Panc1 (cell line): ENCODE results near the gene GADL1. TPM values are rescaled to one million over a fixed set of nuclear protein-coding genes. Genes with fewer than 3 reads are reported as not detected.

Source experiments
- ATAC-seq: fragments of 200-7000 bp; cut with Tn5 transposase; 2 replicates; pipeline ENCODE4 v1.9.1; 2020; ENCODE audit warnings: mild to moderate bottlenecking, moderate library complexity
- BruUV-seq: library from RNA; stranded (reverse); fragments of 400-500 nt; replicated peaks from 2 replicates; lab custom pipeline; 2021; lab: Mats Ljungman, UMichigan
- CTCF ChIA-PET: fragments of 300-600 bp; sonication (Branson Sonifier 250); formaldehyde crosslinking; loops from one replicate; lab custom pipeline; 2022; ENCODE audit warnings: antibody characterized with exemption; lab: Charles Lee
- POLR2A ChIA-PET: fragments of 300-600 bp; sonication (Branson Sonifier 250); formaldehyde crosslinking; loops from one replicate; lab custom pipeline; 2022; ENCODE audit warnings: antibody characterized with exemption; lab: Charles Lee
- DNase-seq: peaks from one replicate; pipeline ENCODE4 v3.0.0-alpha.2; 2010; ENCODE audit warnings: low read depth, low spot score
- H3K27ac ChIP-seq: 2 replicates; pipeline ENCODE4 v1.5.1; 2011; ENCODE audit warnings: mild to moderate bottlenecking, low read length, inconsistent platforms
- H3K27me3 ChIP-seq: fragments of 200-500 bp; sonication (Bioruptor generic); 2 replicates; pipeline ENCODE4 v1.6.0; 2014; ENCODE audit warnings: low read length, inconsistent platforms; ENCODE audit not compliant: control insufficient read depth, insufficient read depth
- H3K36me3 ChIP-seq: fragments of 200-500 bp; sonication (Bioruptor generic); 2 replicates; pipeline ENCODE4 v1.5.1; 2014; ENCODE audit warnings: inconsistent platforms, mild to moderate bottlenecking, low read length, moderate library complexity; ENCODE audit not compliant: control insufficient read depth, insufficient read depth
- H3K4me1 ChIP-seq: 2 replicates; pipeline ENCODE4 v1.5.1; 2011; ENCODE audit warnings: inconsistent platforms, mild to moderate bottlenecking, low read length, moderate library complexity; ENCODE audit not compliant: control insufficient read depth, insufficient read depth
- H3K4me3 ChIP-seq, 2 experiments: 2 replicates each; pipeline ENCODE4 v1.5.1; 2011 to 2012; ENCODE audit warnings: low read depth in 2 of 2, low read length in 2 of 2, mild to moderate bottlenecking in 2 of 2, inconsistent platforms in 1 of 2, moderate library complexity in 1 of 2
- H3K9me3 ChIP-seq: fragments of 200-500 bp; sonication (Bioruptor generic); 2 replicates; pipeline ENCODE4 v1.5.1; 2014; ENCODE audit warnings: low read depth, mild to moderate bottlenecking, inconsistent platforms, low read length, moderate library complexity; ENCODE audit not compliant: control insufficient read depth, insufficient read depth
- CTCF ChIP-seq: fragments of 450-650 bp; IDR thresholded peaks from 2 replicates; pipeline ENCODE4 v1.5.1; 2017; ENCODE audit warnings: mild to moderate bottlenecking
- POLR2AphosphoS5 ChIP-seq: IDR thresholded peaks from 2 replicates; pipeline ENCODE4 v1.6.1; 2012; ENCODE audit warnings: mild to moderate bottlenecking, low read depth, low read length, moderate library complexity
- SIN3A ChIP-seq: IDR thresholded peaks from 2 replicates; pipeline ENCODE4 v1.6.1; 2012; ENCODE audit warnings: low read depth, mild to moderate bottlenecking, low read length, moderate library complexity, borderline replicate concordance; ENCODE audit not compliant: insufficient read depth
- TCF7L2 ChIP-seq: IDR thresholded peaks from 2 replicates; pipeline ENCODE4 v1.6.1; 2011; ENCODE audit warnings: mild to moderate bottlenecking, low read depth, low read length, inconsistent platforms
- in situ Hi-C: cut with HindIII; loops from 2 replicates; pipeline ENCODE4 v1.10.0; 2016; ENCODE audit warnings: low sequenced_read_pairs, low pct_unique_long_range_greater_than_20kb
- intact Hi-C: fragments of 100-400 bp; cut with micrococcal nuclease; formaldehyde crosslinking; loops from one replicate; pipeline ENCODE4 v1.10.0; 2022; ENCODE audit not compliant: unreplicated experiment
- total RNA-seq: library from RNA; stranded (reverse); gene quantifications from one replicate; pipeline ENCODE4 v1.2.1, GENCODE V29; 2021; ENCODE audit not compliant: unreplicated experiment
- TF ChIP-seq, protein P1 (sequence below), 2 experiments: IDR thresholded peaks; 2 replicates each; pipeline ENCODE4 v1.6.1; 2011 to 2012; ENCODE audit warnings: low read depth in 2 of 2, control low read depth in 1 of 2, low read length in 1 of 2, mild to moderate bottlenecking in 1 of 2, moderate library complexity in 1 of 2; ENCODE audit not compliant: insufficient read depth in 1 of 2

GADL1 gene
- total RNA-seq, 1 experiment from 2014 or later = not detected

DNA sequence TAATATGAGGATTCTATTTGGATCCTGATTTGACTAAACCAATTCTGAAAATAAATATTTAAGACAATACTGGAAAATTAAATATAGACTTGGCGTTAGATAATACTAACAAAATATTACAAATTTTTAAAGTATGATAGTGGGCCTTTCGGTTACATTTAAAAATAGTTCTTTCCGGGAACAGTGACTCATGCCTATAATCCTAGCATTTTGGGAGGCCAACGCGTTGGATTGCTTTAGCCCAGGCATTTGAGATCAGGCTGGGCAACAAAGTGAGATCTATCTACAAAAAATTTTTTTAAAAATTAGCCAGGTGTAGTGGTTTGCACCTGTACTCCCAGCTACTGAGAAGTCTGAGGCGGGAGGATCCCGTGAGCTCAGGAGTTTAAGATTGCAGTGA, 30.3 kb upstream of the GADL1 start:
- Histone ChIP-seq H3K27me3 (no peaks in the 10 kb centered on the region), H3K27ac (no peak overlapping the region), H3K4me1 (no peaks in the 10 kb centered on the region), H3K9me3 (no peaks in the 10 kb centered on the region), H3K4me3 (no peak overlapping the region), H3K36me3 (no peaks in the 10 kb centered on the region)
- in situ Hi-C loops (no loop called here), intact Hi-C loops (no loop called here)
- DNase-seq (no peak), ATAC-seq (no peak)
- BruUV-seq = no TSS peak
- POLR2A ChIA-PET = no interaction called here
- TF ChIP-seq CTCF = no peak
- no peak for TF ChIP-seq TCF7L2
- TF ChIP-seq, protein P1, sequence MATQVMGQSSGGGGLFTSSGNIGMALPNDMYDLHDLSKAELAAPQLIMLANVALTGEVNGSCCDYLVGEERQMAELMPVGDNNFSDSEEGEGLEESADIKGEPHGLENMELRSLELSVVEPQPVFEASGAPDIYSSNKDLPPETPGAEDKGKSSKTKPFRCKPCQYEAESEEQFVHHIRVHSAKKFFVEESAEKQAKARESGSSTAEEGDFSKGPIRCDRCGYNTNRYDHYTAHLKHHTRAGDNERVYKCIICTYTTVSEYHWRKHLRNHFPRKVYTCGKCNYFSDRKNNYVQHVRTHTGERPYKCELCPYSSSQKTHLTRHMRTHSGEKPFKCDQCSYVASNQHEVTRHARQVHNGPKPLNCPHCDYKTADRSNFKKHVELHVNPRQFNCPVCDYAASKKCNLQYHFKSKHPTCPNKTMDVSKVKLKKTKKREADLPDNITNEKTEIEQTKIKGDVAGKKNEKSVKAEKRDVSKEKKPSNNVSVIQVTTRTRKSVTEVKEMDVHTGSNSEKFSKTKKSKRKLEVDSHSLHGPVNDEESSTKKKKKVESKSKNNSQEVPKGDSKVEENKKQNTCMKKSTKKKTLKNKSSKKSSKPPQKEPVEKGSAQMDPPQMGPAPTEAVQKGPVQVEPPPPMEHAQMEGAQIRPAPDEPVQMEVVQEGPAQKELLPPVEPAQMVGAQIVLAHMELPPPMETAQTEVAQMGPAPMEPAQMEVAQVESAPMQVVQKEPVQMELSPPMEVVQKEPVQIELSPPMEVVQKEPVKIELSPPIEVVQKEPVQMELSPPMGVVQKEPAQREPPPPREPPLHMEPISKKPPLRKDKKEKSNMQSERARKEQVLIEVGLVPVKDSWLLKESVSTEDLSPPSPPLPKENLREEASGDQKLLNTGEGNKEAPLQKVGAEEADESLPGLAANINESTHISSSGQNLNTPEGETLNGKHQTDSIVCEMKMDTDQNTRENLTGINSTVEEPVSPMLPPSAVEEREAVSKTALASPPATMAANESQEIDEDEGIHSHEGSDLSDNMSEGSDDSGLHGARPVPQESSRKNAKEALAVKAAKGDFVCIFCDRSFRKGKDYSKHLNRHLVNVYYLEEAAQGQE (IDR thresholded peaks at IDR 0.05; ENCODE audit: insufficient read depth in 1 of 2, low read depth in 2 of 2, low read length in 1 of 2) = no peak
- no peak for TF ChIP-seq POLR2AphosphoS5
- TF ChIP-seq SIN3A = no peak
- CTCF ChIA-PET = no interaction called here

- ATAC-seq = no peak
- intact Hi-C loops = no loop called here
- TF ChIP-seq SIN3A (no peak), CTCF (no peak), TCF7L2 (no peak), POLR2AphosphoS5 (no peak)
- TF ChIP-seq, protein P1 (IDR thresholded peaks at IDR 0.05; ENCODE audit: insufficient read depth in 1 of 2, low read depth in 2 of 2, low read length in 1 of 2) = no peak
- no peak overlapping the region for H3K4me3 ChIP-seq
- no peak overlapping the region for H3K27ac ChIP-seq
- POLR2A ChIA-PET = no interaction called here
- no TSS peak for BruUV-seq
- H3K36me3 ChIP-seq = no peaks in the 10 kb centered on the region
- no peak for DNase-seq
- H3K4me1 ChIP-seq = no peaks in the 10 kb centered on the region
- H3K9me3 ChIP-seq = no peaks in the 10 kb centered on the region
- no peaks in the 10 kb centered on the region for H3K27me3 ChIP-seq
- CTCF ChIA-PET = no interaction called here
- in situ Hi-C loops = no loop called here
These were observed 25.1 kb upstream of the GADL1 start for GRCh38 chr3:30919564-30919963.
